GM20000 (cell line): ENCODE data around the gene GAR1.
A peak's percentile ranks its signal among the peaks of the same experiment; 100 is the strongest.

Experiments used
- DNase-seq: peaks from one replicate; pipeline ENCODE4 v3.0.0; 2012; ENCODE audit warnings: low spot score
- CTCF ChIP-seq: IDR thresholded peaks from 2 replicates; pipeline ENCODE4 v1.5.1; 2012; ENCODE audit warnings: mild to moderate bottlenecking, control low read depth; ENCODE audit errors: extremely low read depth, missing control alignments

GAR1 gene

GRCh38 chr4:109818268-109818667 lies 2.7 kb downstream of the GAR1 start:
- no peak for TF ChIP-seq CTCF
- no peak for DNase-seq

- DNase-seq, result no peak
- TF ChIP-seq CTCF, result no peak
Observed at GRCh38 chr4:109820563-109820962, 5.0 kb downstream of the GAR1 start.

GRCh38 chr4:109821185-109821584 lies 5.6 kb downstream of the GAR1 start:
- no peak for DNase-seq
- no peak for TF ChIP-seq CTCF

- peak; percentile 24 for DNase-seq
- no peak for TF ChIP-seq CTCF
Observed at GRCh38 chr4:109826719-109827118, 11.2 kb downstream of the GAR1 start.

- DNase-seq, result no peak
- TF ChIP-seq CTCF, result no peak
Observed at GRCh38 chr4:109827672-109828071, 12.1 kb downstream of the GAR1 start, which contains the start of gene RRH. TSS of gene RRH (plus strand) at chr4:109827972. CDS start at chr4:109828028, 56 bp downstream.

- DNase-seq, result no peak
Observed at GRCh38 chr4:109833756-109834155, 18.2 kb downstream of the GAR1 start.

GRCh38 chr4:109836985-109837384 lies 21.4 kb downstream of the GAR1 start:
- no peak for TF ChIP-seq CTCF
- no peak for DNase-seq

More at GRCh38 chr4:109833756-109834155, 18.2 kb downstream of the GAR1 start:
- TF ChIP-seq CTCF, result no peak
